DMS153 (cell line): ENCODE results near the gene ADSS1.

ENCODE experiments used
- DNase-seq: peaks from one replicate; lab custom pipeline; 2025; lab: John Stamatoyannopoulos, UW

Gene ADSS1

DNA sequence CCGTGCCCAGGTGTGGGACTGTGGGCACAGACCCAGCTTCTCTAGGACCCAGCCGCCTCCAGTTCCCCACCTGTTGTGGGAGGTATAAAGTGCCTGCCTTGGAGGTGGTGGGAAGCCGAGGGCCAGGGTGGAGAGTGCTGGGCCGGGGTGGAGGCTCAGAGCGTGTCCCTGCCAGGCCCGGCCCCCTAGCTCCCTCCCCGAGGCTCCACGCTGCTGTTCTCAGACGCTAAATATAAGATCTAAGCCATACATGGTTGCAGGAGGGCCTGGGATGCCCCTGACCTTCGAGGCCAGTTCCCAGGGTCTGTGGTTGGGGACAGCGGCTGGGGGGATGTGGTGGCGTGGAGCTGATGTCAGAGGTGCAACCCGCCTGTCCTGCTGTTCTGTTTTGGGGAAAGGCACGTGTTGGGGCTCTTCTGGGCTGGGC, 23.8 kb upstream of the ADSS1 start:
- DNase-seq: no peak

DNA sequence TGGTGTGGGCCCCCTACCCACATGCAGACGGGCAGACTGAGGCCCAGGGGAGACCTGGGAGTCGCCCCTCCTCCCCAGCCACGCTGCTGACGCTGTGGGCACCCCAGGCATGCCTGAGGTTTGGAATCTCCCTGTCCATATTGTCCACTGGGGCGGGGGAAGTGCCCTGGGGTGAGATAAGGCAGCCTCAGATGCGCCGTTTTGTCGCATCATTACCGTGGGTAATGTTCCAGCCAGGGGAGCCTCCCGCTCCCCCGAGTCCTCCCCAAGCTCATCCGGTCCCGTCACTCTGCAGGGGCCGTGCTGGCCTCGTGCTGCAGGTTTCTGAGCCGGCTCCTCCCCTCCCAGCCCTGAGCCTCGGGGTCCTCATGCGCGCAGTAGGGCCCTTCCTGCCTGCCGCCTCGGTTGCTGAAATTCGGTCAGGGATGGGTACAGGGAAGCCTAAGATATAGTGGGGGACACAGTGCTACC, 23.2 kb upstream of the ADSS1 start:
- no peak for DNase-seq

DNA sequence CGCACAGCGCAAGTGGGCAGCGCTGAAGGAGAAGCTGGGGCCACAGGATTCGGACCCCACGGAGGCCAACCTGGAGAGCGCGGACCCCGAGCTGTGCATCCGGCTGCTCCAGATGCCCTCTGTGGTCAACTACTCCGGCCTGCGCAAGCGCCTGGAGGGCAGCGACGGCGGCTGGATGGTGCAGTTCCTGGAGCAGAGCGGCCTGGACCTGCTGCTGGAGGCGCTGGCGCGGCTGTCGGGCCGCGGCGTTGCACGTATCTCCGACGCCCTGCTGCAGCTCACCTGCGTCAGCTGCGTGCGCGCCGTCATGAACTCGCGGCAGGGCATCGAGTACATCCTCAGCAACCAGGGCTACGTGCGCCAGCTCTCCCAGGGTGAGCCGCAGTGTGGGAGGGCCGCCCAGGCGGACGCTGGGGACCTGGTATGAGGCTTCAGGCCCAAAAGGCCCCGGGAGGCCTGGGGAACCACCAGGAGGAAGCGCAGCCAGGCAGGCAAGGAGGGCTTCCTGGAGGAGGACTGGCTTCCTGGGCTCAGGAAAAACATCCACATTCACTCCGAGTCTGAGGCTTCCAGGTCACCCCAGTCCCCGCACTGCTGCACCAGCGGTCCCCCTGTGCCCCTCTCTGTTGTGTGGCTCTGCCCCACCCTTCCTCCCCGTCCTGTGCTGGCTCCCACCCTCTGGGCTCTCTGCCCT, 22.5 kb upstream of the ADSS1 start:
- no peak for DNase-seq

DNA sequence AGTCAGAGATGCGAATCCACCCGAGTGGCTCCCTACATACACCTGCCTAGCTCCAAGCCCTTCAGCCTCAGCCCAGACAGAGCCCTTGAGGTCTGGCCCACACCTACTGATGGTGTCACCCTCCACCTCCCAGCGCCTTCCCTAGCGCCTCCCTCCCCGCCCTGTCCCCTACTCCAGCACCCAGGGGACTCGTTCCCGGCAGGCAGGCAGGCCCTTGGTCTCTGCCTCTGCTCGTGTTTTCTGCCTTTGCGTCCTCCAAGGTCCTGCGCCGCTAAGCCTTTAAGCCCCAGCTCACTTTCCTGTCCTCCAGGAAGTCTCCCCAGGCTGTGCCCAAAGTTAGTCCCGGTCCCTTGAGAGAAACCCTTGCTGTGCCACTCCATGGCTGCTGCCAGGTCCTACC, 21.9 kb upstream of the ADSS1 start:
- no peak for DNase-seq

DNA sequence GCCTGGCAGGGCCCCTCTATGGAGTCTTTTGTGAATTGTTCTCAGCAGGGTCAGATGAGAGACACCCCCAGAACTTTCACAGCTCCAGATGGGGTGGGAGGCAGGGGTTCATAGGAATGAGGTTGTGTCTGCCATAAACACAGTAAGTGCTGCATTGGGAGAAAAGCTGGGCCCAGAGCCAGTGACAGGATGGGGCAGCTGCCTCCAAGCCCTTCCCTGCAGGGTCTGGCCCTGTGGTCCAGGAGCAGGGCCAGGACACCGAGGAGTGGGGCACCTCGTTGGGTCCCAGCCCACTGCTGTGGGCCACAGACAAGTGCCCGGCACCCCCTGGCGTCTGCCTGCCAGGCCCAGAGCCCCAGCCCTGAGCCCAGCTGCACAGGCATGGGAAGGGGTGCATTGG, 21.4 kb upstream of the ADSS1 start:
- DNase-seq: no peak

DNA sequence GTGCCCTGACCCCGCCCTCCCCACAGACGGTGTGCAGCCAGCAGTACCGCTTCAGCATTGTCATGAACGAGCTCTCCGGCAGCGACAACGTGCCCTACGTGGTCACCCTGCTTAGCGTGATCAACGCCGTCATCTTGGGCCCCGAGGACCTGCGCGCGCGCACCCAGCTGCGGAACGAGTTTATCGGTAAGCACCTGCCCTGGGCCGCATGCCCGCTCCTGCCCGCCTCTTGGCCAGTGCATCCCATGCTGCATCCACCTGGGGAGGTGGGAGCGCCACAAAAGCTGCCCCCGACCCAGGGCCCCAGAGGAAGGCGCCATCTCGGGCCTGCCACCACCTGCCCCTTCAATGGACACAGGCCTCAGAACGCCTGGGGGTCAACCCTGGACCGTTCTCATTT, 20.8 kb upstream of the ADSS1 start:
- no peak for DNase-seq

DNA sequence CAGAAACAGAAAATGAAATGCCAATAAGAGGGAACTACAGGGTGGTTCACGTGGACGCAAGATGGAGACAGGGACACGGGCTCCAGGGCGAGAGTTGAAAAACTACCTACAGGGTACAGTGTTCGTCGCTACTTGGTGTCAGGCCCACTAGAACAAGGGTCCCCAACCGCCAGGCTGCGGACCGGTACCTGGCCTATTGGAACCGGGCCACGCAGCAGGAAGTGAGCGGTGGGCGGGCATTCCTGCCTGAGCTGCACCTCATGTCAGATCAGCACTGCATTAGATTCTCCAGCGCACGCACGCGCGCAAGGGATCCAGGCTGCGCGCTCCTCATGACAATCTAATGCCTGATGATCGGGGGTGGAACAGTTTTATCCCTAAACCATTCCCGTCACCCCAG, 19.8 kb upstream of the ADSS1 start:
- DNase-seq: no peak

DNA sequence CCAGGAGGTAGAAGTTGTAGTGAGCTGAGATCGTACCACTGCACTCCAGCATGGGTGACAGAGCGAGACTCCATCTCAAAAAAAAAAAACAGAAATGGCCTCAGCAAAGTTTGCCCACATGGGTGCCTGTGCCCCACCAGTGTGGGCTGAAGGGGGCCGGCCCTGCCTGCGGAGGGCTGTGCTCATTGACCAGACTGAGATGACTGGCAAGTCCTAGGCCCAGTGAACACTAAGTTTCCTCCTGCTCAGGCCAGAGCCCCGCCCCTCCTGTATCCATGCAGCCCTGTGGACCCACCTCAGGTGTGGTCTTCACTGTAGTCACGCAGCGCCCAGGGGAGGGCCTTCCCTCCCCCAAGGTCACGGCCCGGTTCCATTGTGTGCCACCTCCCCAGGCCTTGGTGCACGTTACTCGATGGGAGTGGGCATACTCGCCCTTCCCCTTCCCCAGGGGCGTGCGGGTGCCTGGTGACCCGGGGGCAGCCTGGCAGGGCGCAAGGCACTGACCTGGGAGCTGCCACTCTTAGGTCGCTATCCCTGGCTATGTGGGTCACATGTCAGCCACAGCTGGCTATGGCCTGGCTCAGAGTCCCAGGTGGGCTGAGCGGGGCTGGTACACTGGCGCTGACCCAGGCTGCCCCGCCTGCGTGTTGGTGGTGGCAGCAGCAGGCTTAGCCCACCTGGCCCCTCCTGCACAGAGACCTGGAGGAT, 18.5 kb upstream of the ADSS1 start:
- no peak for DNase-seq

DNA sequence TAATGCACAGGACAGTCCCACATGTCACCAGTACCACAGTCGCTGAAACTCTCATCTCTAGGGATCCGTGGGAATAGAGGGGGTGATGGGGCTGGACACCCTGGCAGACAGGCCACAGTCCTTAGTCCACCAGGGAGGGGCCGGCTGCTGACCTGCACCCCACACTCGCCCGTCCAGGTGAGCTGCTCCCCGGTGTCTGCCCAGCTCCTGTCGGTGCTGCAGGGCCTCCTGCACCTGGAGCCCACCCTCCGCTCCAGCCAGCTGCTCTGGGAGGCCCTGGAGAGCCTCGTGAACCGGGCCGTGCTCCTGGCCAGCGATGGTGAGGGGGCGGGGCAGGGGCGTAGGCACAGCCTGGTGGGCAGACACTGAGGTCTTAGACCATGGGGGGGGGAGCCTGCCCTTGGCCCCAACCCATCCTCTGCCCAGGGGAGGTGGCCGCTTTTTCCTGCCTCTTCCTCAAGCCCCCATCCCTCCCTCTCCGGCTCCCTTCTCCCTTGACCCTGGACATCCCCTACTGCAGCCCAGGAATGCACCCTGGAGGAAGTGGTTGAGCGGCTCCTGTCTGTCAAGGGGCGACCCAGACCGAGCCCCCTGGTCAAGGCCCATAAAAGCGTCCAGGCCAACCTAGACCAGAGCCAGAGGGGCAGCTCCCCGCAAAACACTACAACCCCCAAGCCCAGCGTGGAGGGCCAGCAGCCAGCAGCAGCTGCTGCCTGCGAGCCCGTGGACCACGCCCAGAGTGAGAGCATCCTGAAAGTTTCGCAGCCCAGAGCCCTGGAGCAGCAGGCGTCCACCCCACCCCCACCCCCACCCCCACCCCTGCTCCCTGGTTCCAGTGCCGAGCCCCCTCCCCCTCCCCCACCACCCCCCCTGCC, 17.1 kb upstream of the ADSS1 start:
- no peak for DNase-seq

DNA sequence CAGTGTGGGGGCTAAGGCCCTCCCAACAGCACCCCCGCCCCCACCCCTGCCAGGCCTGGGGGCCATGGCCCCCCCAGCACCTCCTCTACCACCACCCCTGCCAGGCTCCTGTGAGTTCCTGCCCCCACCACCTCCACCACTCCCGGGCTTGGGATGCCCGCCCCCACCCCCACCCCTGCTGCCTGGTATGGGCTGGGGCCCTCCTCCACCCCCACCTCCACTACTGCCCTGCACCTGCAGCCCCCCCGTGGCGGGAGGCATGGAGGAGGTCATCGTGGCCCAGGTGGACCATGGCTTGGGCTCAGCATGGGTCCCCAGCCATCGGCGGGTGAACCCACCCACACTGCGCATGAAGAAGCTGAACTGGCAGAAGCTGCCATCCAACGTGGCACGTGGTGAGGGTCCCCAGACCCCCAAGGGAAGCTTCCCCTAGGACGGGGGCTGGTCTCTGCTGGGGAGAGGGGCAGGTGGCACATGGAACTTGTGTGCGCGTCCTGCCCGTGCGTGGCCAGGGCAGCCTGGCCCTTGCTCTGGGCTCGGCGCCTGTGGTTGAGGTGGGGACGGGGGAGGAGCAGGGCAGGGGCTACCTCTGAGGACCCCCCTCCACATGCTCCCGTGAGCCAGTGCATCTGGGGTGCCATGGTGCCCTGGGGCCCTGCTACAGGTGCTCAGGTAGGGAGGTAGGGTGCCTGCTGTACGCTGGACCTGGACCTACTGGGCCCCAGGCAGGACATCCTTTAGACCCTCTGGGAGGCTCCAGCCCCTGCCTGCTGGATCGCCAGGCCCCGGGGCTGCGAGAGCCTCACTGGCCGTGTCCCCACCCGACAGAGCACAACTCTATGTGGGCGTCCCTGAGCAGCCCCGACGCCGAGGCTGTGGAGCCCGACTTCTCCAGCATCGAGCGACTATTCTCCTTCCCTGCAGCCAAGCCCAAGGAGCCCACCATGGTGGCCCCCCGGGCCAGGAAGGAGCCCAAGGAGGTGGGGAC, 16.1 kb upstream of the ADSS1 start:
- no peak for DNase-seq

DNA sequence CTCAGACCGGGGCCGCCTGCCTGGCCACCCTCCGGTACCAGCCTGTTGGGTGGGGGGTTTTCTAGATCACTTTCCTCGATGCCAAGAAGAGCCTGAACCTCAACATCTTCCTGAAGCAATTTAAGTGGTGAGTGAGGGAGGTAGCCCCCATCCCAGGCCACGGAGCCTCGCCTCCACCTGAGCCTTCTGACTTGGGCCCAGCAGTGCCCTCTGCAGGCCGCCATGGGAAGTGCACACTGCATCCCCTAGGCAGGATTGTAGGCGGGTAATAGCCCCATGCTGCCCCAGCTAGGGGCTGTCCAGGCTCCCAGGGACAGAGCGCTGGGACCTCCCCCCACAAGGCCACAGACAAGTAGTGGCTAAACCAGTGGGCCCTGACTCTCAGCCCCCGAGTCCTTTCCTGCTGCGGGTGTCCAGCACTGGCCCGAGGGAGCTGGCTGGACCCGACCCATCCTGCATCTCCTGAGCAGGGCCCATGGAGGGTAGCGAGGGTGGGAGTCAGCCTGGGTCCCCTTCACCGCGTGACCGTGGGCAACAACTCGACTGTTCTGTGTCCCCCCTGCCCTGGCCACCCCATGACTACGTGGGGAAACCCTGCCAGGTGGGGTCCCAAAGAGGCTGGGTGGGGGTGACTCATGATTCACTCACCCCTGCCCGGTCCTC, 15.3 kb upstream of the ADSS1 start:
- DNase-seq: no peak

DNA sequence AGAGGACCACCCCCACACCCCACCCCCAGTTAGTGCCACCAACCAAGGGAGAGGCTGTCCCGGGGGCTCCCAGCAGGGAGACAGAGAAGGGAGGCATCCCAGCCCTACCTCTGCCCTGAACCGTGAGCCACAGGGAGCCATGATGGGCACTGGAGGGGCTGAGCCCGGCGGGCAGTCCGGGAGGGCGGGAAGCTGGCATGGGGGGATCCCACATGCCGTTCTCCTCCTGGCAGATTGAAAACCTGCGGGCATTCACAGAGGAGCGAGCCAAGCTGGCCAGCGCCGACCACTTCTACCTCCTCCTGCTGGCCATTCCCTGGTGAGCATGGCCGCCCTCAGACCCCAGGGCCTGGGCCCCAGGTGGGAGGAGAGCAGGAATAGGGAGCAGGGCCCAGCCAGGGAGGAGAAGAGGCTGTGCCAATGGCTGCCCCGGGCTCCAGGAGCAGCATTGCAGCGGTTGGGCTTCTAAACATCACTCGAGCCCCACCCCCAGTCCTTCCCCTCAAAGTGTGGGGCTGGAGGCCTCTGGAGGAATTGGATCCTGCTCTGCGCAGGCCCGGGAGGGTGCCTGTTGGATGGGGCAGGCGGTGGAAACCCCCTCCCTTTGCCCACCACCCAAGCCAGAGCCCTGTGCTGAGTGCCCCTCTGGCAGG, 14.5 kb upstream of the ADSS1 start:
- DNase-seq: no peak

DNA sequence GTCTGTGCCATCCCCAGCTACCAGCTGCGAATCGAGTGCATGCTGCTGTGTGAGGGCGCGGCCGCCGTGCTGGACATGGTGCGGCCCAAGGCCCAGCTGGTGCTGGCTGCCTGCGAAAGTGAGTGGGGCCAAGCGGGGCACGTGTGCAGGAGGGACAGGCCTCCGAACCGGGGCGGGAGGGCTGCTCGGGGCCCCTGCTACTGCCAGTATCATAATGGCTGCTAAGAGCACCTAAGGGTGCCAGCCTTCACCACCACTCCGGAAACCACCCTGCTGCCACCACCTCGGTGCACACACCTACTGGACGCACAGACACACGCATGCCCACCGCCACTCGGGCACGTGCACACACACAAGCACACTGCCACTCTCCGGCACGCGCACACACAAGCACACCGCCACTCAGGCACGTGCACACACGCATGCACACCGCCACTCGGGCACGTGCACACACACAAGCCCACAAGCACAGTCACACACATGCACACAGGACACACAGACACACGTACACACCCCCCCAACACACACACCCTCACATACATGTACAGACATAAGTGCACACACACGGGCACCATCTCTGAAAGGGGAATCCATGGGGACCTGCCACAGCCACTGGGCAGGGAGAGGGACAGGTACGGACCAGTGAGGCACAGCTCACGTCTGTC, 13.8 kb upstream of the ADSS1 start:
- DNase-seq: no peak

DNA sequence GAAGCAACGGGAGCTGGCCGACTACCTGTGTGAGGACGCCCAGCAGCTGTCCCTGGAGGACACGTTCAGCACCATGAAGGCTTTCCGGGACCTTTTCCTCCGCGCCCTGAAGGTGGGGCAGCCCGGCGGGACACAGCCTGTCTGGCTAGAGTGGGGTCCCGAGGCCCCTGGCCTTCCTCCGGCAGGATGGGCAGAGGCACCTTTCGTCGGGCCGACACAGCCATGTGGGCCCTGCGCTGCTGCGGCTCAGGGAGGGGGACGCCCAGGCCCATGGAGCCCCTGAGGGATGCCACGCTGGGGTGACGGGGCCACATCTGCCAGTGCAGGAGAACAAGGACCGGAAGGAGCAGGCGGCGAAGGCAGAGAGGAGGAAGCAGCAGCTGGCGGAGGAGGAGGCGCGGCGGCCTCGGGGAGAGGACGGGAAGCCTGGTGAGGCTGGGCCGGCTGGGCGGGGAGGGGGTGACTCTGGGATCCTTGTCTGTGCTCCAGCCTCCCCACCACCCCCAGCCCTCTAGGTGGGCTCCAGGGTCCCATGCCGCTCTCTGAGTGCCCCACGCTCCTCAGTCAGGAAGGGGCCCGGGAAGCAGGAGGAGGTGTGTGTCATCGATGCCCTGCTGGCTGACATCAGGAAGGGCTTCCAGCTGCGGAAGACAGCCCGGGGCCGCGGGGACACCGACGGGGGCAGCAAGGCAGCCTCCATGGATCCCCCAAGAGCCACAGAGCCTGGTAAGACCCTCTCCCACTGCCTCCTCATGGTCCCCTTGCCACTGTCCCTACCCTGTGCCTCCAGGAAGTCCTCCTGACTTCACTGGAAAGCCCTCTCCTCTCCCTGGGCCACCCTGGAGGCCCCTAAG, 10.9 kb upstream of the ADSS1 start:
- DNase-seq: no peak

DNA sequence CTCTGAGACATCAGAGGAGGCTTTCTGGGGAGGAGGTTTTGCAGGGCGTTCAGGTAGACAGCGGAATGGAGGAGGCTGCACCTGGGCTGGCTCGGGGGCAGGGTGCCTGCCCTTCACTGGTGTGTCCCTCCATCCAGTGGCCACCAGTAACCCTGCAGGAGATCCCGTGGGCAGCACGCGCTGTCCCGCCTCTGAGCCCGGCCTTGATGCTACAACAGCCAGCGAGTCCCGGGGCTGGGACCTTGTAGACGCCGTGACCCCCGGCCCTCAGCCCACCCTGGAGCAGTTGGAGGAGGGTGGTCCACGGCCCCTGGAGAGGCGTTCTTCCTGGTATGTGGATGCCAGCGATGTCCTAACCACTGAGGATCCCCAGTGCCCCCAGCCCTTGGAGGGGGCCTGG, 10.0 kb upstream of the ADSS1 start:
- DNase-seq: no peak

DNA sequence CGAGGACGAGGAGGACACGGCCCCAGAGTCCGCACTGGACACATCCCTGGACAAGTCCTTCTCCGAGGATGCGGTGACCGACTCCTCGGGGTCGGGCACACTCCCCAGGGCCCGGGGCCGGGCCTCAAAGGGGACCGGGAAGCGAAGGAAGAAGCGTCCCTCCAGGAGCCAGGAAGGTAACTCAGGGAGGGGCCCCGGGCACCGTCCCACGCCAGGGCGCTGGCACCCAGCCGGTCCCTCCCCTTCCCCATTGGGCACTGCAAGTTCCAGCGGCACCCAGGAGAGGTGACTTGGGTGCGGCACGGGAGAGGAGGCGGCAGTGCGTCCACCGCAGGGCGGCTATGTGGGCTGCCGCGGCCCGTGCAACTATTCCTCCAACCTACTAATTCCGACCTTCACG, 9.3 kb upstream of the ADSS1 start:
- no peak for DNase-seq

DNA sequence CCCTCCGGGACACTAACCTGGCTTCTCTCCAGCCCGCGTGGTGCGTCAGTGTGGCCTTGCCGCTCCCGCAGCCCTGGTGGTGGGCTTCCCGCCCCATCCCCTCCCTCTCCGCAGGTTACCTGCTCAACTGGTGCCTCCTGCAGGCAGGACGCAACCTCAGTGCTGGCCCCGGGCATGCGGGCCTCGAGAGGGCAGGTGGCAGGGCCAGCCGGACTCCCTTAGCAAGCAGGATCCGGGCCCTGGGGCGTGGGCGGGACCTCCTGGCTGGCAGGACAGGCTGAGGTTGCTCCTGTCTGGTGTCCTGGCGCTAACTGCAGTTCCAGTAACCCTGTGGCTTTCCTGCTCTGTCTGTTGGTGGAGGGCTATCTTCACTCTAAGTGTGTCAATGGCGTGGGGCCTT, 8.6 kb upstream of the ADSS1 start:
- DNase-seq: no peak

DNA sequence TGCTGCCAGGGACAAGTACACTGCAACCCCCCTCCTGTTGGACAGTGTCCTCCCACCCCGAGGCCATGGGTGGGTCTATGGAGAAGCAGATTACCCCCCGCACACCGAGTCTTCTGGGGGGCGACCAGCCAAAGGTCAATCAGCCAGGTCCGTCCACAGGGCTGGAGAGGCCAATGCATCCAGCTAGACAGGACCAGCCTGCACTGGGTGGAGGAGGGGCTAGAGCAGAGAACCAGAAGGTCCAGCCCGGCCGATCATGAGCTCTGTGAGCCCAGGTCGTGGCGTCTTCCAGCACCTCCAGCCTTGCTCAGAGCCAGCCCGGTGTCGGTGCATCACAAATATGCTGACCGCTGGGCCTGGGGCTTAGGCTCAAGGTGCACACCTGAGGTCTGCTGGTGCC, 8.2 kb upstream of the ADSS1 start:
- DNase-seq: no peak

DNA sequence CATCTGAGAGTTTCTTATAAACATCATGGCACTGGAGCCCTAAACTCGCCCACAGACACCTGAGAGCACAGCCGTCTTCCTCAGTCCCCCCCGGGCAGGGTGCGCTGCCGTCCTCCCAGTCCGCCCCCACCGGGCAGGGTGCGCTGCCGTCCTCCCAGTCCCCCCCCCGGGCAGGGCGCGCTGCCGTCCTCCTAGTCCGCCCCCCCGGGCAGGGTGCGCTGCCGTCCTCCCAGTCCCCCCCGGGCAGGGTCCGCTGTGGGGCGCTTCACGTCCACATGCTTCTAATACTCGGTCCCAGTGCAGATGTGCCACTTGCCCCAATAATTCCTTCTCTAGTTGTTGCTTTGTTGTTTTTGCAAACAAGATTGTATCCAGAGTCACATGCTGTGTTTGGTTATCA, 6.9 kb upstream of the ADSS1 start:
- DNase-seq: no peak
